HG02981 (cell line): Measurements from ENCODE around the gene UQCR10.
"Not testable (repeated sequence)": the region's sequence is repeated elsewhere in the genome, so short reads cannot be mapped to it uniquely, and the experiment has no call there.

ENCODE experiments used
- ATAC-seq: cut with Tn5 transposase; IDR thresholded peaks from one replicate; pipeline ENCODE4 v1.9.1; 2021; ENCODE audit warnings: mild to moderate bottlenecking, moderate library complexity; ENCODE audit not compliant: unreplicated experiment

Gene UQCR10

GRCh38 chr22:29737251-29738117 is 29.7 kb upstream of the UQCR10 start:
- ATAC-seq: no peak

- ATAC-seq: no peak
Measured at GRCh38 chr22:29738118-29738815, 28.9 kb upstream of the UQCR10 start.

DNA sequence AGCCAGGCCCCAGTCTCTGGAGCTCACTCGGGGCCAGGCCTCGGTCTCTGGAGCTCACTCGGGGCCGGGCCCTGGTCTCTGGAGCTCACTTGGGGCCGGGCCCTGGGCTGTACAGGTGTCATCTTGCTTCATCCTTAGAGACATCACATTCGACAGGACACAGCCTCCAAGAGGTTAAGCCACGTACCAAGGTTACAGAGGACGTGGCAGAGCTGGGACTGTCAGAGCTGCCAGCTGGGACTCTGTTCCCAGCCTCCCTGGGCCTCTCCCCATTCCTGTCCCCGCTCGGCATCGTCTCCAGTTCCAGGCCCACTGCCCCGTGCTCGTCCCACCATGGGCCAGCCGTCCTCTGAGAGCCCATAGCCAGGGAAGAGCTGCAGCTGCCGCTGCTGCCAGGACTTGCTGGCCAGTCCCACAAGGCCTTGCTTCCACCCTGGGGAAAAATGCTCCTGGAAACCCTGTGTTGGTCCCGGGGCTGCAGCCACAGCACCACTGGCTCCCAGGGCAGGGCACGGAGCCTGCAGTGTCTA is 27.8 kb upstream of the UQCR10 start:
- ATAC-seq: no peak

- no peak for ATAC-seq
Measured at GRCh38 chr22:29740216-29740615, 27.0 kb upstream of the UQCR10 start.

GRCh38 chr22:29741926-29742325 is 25.2 kb upstream of the UQCR10 start:
- no peak for ATAC-seq

DNA sequence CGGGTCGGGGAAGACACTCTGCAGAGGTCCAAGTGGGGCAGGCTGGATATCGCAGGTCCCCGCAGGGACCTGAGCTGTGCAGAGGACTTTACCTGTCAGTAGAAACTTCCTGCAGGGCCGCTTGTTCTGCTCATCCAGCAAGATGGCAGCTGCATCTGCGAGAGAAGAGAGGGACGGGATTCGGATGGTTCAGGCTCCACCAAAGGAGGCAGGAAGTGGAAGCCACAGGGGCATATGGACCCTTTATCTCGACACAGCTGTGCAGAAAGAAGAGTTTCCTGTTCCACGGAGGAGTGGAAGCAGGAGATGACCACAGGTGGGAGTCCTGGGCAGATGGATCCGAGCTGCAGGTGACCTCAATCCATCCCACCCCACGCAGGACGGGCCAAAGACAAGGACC is 24.8 kb upstream of the UQCR10 start:
- ATAC-seq: no peak

GRCh38 chr22:29744902-29745301 is 22.3 kb upstream of the UQCR10 start:
- no peak for ATAC-seq

DNA sequence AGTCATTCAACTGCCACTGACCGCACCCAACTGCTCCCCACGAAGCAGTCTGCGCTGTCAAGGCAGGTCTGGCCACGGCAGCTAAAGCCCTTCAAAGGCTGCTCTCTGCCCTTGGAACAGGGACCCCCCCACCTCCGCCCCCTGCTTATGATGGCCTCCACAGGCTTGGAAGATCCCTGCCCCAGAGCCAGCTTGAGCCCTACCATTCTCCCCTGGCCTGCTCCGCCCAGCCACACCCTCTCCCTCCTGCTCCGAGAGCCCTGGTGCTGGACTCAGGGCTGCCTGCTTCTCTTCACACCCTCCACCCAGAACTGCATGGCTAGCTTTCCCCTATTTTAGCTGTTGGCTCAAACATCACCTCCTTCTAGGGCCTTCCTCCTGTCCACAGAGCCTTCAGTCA is 19.3 kb upstream of the UQCR10 start:
- no peak for ATAC-seq

GRCh38 chr22:29748248-29748893 is 18.8 kb upstream of the UQCR10 start:
- ATAC-seq: no peak

DNA sequence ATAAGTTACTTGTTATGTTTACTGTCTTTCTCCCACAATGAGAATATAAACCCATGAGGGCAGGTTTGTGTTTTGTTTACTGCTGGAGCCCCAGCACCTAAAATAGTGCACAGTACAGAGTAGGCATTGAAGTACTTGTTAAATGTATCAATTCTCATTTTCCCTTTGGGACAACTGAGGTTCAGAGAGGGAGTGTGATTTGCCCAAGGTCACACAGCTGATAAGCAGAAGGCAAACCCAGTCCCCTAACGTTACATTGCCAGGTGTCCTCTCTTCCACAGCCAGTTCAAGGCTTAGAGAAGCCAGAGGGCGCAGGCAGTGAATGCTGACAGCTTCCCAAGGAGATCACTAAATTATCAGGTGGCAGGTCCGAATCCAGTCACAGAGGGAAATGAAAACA is 17.1 kb upstream of the UQCR10 start:
- no peak for ATAC-seq

DNA sequence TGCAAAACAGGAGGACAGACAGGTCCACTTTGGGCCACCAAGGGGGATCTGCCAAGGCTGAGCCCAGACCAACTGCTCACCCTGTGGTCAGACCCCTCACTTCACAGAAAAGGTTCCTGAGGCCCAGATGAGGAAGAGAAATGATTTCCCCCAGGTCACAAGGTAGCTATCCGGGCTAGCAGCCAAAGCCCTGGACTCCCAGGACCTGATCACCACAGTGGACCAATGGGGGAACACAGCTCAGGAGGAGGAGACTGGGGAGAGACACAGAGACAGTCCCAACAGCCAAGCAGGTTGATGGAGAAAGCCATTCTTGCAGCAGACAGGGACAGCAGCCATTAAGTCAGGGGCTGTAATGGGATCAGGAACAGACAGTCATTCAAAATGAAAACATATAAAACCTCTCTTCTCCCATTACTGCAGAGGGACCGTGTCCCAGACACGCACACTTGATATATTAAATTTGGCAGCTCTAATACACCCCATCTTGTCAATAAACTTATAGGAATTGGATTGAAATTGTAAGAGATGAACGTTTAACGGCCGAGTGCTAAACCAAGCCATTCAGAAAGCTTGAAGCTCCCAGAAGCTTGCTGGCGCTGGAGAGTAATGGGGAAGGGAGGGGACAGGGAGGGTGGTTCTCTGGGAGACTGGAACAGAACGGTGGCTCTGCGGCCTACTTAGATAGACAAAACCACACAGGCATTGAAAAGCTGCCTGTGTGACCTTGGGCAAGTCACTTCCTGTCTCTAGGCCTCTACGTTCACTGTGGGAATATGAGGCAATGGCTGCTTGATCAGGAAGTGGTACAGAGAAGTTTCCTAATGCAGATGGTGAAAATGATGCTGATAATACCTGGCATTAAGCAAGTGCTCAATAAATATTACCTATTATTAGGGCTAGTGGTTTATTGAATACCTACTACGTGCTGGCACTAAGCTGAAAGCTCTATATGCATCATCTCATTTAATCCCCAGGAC is 16.3 kb upstream of the UQCR10 start:
- ATAC-seq: no peak

- ATAC-seq: no peak
Measured at GRCh38 chr22:29751669-29752068, 15.5 kb upstream of the UQCR10 start.

GRCh38 chr22:29753808-29754657 is 13.1 kb upstream of the UQCR10 start:
- ATAC-seq: no peak

DNA sequence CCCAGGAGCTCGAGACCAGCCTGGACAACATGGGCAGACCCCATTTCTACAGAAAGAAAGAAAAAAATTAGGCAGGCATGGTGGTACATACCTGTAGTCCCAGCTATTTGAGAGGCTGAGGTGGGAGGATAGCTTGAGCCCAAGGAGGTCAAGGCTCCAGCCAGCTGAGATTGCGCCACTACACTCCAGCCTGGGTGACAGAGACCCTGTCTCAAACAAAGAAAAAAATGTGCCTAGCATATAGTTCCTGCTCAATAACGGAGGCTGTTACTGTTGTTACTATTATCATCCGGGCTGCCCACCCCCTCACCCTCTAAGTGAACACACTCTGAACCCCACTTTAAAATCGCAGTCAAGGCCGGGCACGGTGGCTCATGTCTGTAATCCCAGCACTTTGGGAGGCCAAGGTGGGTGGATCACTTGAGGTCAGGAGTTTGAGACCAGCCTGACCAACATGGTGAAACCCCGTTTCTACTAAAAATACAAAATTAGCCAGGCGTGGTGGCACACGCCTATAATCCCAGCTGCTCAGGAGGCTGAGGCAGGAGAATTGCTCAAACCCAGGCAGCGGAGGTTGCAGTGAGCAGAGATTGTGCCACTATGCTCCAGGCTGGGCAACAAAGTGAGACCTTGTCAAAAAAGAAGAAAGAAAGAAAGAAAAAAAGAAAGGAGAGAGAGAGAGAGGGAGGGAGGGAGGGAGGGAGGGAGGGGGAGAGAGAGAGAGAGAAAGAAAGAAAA is 12.3 kb upstream of the UQCR10 start:
- ATAC-seq: not testable (repeated sequence)

DNA sequence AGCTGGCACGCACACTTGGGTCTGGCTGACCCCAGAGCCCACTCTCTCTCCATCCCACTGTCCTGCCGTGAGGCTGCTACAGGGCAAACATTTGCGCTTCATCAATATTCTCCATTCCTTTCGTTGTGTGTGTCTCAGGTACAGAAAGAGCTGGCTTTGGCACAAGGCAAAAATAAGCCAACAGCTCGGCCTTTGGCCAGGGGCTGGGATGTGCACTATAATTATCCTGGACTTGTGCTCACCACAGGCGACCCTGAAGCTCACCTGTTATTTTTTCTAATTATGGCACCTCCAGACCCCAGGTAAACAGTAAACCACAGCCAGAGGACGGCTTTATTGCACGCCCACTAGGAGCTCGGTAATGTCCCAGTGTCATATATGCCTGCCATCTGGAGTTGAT is 11.3 kb upstream of the UQCR10 start:
- no peak for ATAC-seq

GRCh38 chr22:29756341-29756740 is 10.8 kb upstream of the UQCR10 start:
- ATAC-seq: no peak

- ATAC-seq: no peak
Measured at GRCh38 chr22:29757096-29757495, 10.1 kb upstream of the UQCR10 start.

DNA sequence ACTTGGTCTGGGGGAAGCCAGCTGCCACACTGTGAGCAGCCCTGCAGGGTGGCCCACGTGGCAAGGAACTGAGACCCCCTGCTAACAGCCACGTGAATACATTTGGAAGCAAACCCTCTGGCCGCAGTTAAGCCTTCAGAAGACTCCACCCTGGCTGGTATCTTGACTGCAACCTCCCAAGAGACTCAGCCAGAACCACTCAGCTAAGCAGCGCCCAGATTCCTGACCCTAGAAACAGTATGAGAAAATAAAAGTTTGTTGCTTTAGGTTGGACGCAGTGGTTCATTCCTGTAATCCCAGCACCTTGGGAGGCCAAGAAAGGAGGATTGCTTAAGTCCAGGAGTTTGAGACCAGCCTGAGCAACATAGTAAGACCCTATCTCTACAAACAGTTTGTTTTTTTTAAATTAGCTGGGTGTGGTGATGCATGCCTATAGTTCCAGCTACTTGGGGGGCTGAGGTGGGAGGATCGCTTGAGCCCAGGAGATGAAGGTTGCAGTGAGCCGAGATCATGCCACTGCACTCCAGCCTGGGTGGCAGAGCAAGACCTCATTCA is 9.0 kb upstream of the UQCR10 start:
- no peak for ATAC-seq
